Muscle of leg (tissue), 16 donors: ENCODE results near the gene PDCD6IP. TPM values are rescaled to one million over a fixed set of nuclear protein-coding genes. Genes with fewer than 3 reads are reported as not detected.
"Not testable (repeated sequence)": the region's sequence is repeated elsewhere in the genome, so short reads cannot be mapped to it uniquely, and the experiment has no call there.

ENCODE experiments used
- DNase-seq: peaks from one replicate; pipeline ENCODE4 v3.0.0; 2013
- H3K27ac ChIP-seq: one replicate; pipeline ENCODE4 v1.5.1; 2013; ENCODE audit warnings: mild to moderate bottlenecking, low read length, control low read depth
- H3K27me3 ChIP-seq: one replicate; pipeline ENCODE4 v1.6.1; 2013; ENCODE audit warnings: low read length; ENCODE audit not compliant: control insufficient read depth, insufficient read depth
- H3K36me3 ChIP-seq: one replicate; pipeline ENCODE4 v1.6.1; 2013; ENCODE audit warnings: low read length; ENCODE audit not compliant: control insufficient read depth, insufficient read depth
- H3K4me1 ChIP-seq: one replicate; pipeline ENCODE4 v1.6.1; 2013; ENCODE audit warnings: low read length; ENCODE audit not compliant: control insufficient read depth, insufficient read depth
- H3K4me3 ChIP-seq: one replicate; pipeline ENCODE4 v1.5.1; 2013; ENCODE audit warnings: low read length, control low read depth
- H3K9me3 ChIP-seq: replicated peaks from 2 replicates; pipeline ENCODE4 v1.6.1; 2013; ENCODE audit warnings: low read depth, low read length; ENCODE audit not compliant: control insufficient read depth
- WGBS: methylation state at CpG from one replicate; pipeline ENCODE4 v1.1.5; 2013; ENCODE audit warnings: missing lambda C conversion rate; ENCODE audit not compliant: insufficient coverage; 5-methylcytosine and 5-hydroxymethylcytosine counted together
- long read RNA-seq, 11 donors: transcript quantifications; one replicate each; lab custom pipeline, GENCODE V29; 2026
- polyA plus RNA-seq, 8 donors: library from polyadenylated mRNA; unstranded; fragments of 120-200 nt; gene quantifications; one replicate each; pipeline versions ENCODE4 v1.2.1 to v1.2.3, GENCODE V29; 2013; ENCODE audit warnings: inconsistent platforms in 1 of 8, low replicate concordance in 1 of 8; ENCODE audit not compliant: insufficient read length in 8 of 8, insufficient read depth in 1 of 8
- total RNA-seq: library from RNA; stranded (reverse); fragments of 120-200 nt; gene quantifications from one replicate; pipeline ENCODE4 v1.2.4, GENCODE V29; 2013

The PDCD6IP gene, protein sequence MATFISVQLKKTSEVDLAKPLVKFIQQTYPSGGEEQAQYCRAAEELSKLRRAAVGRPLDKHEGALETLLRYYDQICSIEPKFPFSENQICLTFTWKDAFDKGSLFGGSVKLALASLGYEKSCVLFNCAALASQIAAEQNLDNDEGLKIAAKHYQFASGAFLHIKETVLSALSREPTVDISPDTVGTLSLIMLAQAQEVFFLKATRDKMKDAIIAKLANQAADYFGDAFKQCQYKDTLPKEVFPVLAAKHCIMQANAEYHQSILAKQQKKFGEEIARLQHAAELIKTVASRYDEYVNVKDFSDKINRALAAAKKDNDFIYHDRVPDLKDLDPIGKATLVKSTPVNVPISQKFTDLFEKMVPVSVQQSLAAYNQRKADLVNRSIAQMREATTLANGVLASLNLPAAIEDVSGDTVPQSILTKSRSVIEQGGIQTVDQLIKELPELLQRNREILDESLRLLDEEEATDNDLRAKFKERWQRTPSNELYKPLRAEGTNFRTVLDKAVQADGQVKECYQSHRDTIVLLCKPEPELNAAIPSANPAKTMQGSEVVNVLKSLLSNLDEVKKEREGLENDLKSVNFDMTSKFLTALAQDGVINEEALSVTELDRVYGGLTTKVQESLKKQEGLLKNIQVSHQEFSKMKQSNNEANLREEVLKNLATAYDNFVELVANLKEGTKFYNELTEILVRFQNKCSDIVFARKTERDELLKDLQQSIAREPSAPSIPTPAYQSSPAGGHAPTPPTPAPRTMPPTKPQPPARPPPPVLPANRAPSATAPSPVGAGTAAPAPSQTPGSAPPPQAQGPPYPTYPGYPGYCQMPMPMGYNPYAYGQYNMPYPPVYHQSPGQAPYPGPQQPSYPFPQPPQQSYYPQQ
- 67.2 TPM for total RNA-seq
- 100 to 1,000 TPM in 1 of 8 donors, 10 to 100 TPM in 7; 79.9 to 101 (median 93.4) TPM for polyA plus RNA-seq
- long read RNA-seq, donor 1, full-length matches to known transcripts: 4 of 4 reads
- long read RNA-seq, donor 1, partial matches to known transcripts: 0 of 4 reads
- long read RNA-seq, donor 1, other reads (novel, unspliced or antisense): 0 of 4 reads
- long read RNA-seq, donor 2, full-length matches to known transcripts: 1 of 1 reads
- long read RNA-seq, donor 2, partial matches to known transcripts: 0 of 1 reads
- long read RNA-seq, donor 2, other reads (novel, unspliced or antisense): 0 of 1 reads
- long read RNA-seq, donor 3, full-length matches to known transcripts: 15 of 23 reads
- long read RNA-seq, donor 3, partial matches to known transcripts: 8 of 23 reads
- long read RNA-seq, donor 3, other reads (novel, unspliced or antisense): 0 of 23 reads
- long read RNA-seq, donor 4, full-length matches to known transcripts: 2 of 7 reads
- long read RNA-seq, donor 4, partial matches to known transcripts: 5 of 7 reads
- long read RNA-seq, donor 4, other reads (novel, unspliced or antisense): 0 of 7 reads
- long read RNA-seq, donor 5, full-length matches to known transcripts: 15 of 40 reads
- long read RNA-seq, donor 5, partial matches to known transcripts: 25 of 40 reads
- long read RNA-seq, donor 5, other reads (novel, unspliced or antisense): 0 of 40 reads
- long read RNA-seq, donor 6, full-length matches to known transcripts: 9 of 34 reads
- long read RNA-seq, donor 6, partial matches to known transcripts: 25 of 34 reads
- long read RNA-seq, donor 6, other reads (novel, unspliced or antisense): 0 of 34 reads
- long read RNA-seq, donor 7, full-length matches to known transcripts: 10 of 24 reads
- long read RNA-seq, donor 7, partial matches to known transcripts: 14 of 24 reads
- long read RNA-seq, donor 7, other reads (novel, unspliced or antisense): 0 of 24 reads
- long read RNA-seq, donor 8, full-length matches to known transcripts: 7 of 16 reads
- long read RNA-seq, donor 8, partial matches to known transcripts: 9 of 16 reads
- long read RNA-seq, donor 8, other reads (novel, unspliced or antisense): 0 of 16 reads
- long read RNA-seq, donor 9, full-length matches to known transcripts: 3 of 12 reads
- long read RNA-seq, donor 9, partial matches to known transcripts: 9 of 12 reads
- long read RNA-seq, donor 9, other reads (novel, unspliced or antisense): 0 of 12 reads
- long read RNA-seq, donor 10, full-length matches to known transcripts: 12 of 31 reads
- long read RNA-seq, donor 10, partial matches to known transcripts: 19 of 31 reads
- long read RNA-seq, donor 10, other reads (novel, unspliced or antisense): 0 of 31 reads
- long read RNA-seq, donor 11, full-length matches to known transcripts: 5 of 11 reads
- long read RNA-seq, donor 11, partial matches to known transcripts: 6 of 11 reads
- long read RNA-seq, donor 11, other reads (novel, unspliced or antisense): 0 of 11 reads

GRCh38 chr3:33798418-33799201 lies at the start of gene PDCD6IP:
PDCD6IP (plus strand) TSS chr3:33798630; CDS start chr3:33798729, 99 bp downstream.
- H3K4me1 ChIP-seq: peaks cover 6% of the 10 kb centered on the region
- H3K27me3 ChIP-seq: no peaks in the 10 kb centered on the region
- WGBS: under 1% methylated on average over 69 of the region's 69 CpGs
- peak within 1 kb of the TSS; percentile 99 for H3K4me3 ChIP-seq
- peaks cover 5% of the 10 kb centered on the region for H3K36me3 ChIP-seq
- DNase-seq: peak; percentile 96
- no peaks in the 10 kb centered on the region for H3K9me3 ChIP-seq
- peak within 1 kb of the TSS; percentile 99 for H3K27ac ChIP-seq

DNA sequence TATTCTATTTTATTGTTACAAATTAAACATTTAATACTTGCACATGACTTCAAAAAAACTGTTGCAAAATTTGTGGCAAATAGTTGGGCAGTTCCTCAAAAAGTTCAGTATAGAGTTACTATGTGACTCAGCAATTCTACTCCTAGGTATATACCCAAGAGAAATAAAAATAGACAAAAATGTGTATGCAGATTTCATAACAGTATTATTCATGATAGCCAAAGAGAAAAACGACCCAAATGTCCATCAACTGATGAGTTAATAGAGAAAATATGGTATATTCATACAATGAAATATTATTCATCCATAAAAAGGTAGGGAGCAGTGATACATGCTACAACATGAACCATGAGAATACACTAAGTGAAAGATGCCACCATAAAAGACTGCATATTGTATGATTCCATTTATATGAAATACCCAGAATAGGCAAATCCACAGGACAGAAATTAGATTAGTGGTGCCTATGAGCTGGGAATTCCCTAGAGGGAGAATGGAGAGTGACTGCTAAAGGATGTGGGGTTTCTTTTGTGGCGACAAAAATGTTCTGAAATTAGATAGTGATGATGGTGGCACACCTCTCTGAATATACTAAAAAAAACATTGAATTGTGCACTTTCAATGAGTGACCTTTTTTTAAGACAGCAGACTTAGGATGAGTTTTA lies 48.8 kb upstream of the PDCD6IP start:
- H3K9me3 ChIP-seq: peaks cover 4% of the 10 kb centered on the region
- no CpG with 5 or more reads among the region's 2 CpGs for WGBS
- no peak overlapping the region for H3K4me3 ChIP-seq
- H3K27ac ChIP-seq: no peak overlapping the region
- peak; percentile 5 for DNase-seq
- no peaks in the 10 kb centered on the region for H3K36me3 ChIP-seq
- H3K27me3 ChIP-seq: no peaks in the 10 kb centered on the region
- no peaks in the 10 kb centered on the region for H3K4me1 ChIP-seq

DNA sequence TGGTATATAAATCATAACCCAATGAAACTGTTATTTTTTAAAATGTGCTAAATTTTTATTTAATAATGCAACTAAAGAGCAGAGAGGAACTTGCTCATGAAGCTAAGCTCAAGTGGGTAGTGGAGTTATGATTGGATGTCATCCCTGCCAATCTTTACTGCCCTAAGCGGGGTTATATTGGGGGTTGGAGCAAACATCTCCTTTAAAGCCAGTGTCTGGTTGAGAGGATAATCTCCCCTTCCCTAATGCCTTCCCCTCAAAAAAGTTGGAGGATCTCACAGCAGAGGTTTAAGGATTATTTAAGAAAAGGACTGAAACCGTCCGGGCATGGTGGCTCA lies 48.2 kb upstream of the PDCD6IP start:
- Histone ChIP-seq H3K9me3 (peaks cover 4% of the 10 kb centered on the region), H3K27ac (no peak overlapping the region), H3K4me3 (no peak overlapping the region), H3K27me3 (no peaks in the 10 kb centered on the region), H3K4me1 (no peaks in the 10 kb centered on the region), H3K36me3 (no peaks in the 10 kb centered on the region)
- WGBS: 71% methylated on average over 2 of the region's 3 CpGs
- DNase-seq: no peak

DNA sequence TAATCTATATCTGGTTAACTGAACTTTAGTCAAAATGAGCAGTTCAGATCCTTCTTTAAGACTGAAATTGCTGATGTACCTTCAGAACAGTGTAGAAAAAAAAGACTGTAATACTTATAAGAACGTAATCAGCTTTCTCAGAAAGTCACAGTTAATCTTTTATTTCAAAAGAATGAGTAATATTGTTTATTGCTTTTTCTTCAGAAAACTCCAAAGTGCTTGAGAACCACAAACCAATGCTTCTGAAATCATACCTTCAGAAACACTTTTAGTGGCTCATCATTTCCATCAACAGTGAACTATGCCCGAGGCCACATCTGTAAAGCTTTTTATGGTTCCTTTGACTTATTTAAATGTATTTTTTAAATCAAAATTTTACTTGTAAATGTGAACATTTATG lies 47.1 kb upstream of the PDCD6IP start:
- DNase-seq: no peak
- no peaks in the 10 kb centered on the region for H3K4me1 ChIP-seq
- no peak overlapping the region for H3K4me3 ChIP-seq
- no peaks in the 10 kb centered on the region for H3K27me3 ChIP-seq
- peaks cover 4% of the 10 kb centered on the region for H3K9me3 ChIP-seq
- no peaks in the 10 kb centered on the region for H3K36me3 ChIP-seq
- H3K27ac ChIP-seq: no peak overlapping the region
- WGBS: no CpG with 5 or more reads among the region's 2 CpGs

DNA sequence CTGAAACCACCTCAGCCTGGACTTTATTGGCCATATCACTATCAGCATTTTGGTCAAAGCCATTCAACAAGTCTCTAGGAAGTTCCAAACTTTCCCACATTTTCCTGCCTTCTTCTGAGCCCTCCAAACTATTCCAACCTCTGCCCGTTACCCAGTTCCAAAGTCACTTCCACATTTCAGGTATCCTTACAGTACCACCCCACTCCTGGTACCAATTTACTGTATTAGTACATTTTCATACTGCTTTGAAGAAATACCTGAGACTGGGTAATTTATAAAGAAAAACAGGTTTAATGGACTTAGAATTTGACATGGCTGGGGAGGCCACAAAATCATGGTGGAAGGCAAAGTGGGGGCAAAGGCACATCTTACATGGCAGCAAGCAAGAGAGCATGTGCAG lies 44.0 kb upstream of the PDCD6IP start:
- WGBS: 80% methylated on average over 1 of the region's 1 CpG
- not testable (repeated sequence) for H3K27me3 ChIP-seq, DNase-seq, H3K27ac ChIP-seq, H3K36me3 ChIP-seq, H3K9me3 ChIP-seq, H3K4me3 ChIP-seq, H3K4me1 ChIP-seq

DNA sequence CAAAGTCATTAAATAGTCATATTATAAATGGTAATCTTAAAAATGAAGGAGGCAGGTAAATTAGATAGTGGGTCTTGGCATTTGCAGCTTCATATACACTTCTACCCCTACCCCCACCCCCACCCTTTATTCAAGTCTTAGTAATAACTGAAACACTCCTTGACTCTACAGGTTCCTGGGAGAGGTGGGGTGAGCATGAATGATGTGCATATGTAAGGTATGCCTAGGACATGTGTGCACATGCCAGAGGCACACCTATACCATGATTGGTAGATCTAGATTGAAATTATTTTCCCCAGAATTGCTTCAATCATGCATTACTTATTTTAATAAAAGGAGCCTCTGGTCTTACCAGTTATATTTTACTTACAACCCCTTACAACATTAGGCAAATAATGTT lies 40.1 kb upstream of the PDCD6IP start:
- no peak overlapping the region for H3K27ac ChIP-seq
- no peak for DNase-seq
- no peaks in the 10 kb centered on the region for H3K27me3 ChIP-seq
- H3K36me3 ChIP-seq: no peaks in the 10 kb centered on the region
- H3K4me1 ChIP-seq: no peaks in the 10 kb centered on the region
- H3K9me3 ChIP-seq: peaks cover 4% of the 10 kb centered on the region
- H3K4me3 ChIP-seq: no peak overlapping the region

- Histone ChIP-seq H3K9me3 (peaks cover 4% of the 10 kb centered on the region), H3K36me3 (no peaks in the 10 kb centered on the region), H3K4me3 (no peak overlapping the region), H3K27ac (no peak overlapping the region), H3K27me3 (no peaks in the 10 kb centered on the region), H3K4me1 (no peaks in the 10 kb centered on the region)
- WGBS: no CpG with 5 or more reads among the region's 2 CpGs
- DNase-seq: no peak
Observed at GRCh38 chr3:33758864-33759263, 39.6 kb upstream of the PDCD6IP start.
